Bone marrow (tissue), 2 donors: ENCODE results near the gene SPRTN.
"Not testable (repeated sequence)": the region's sequence is repeated elsewhere in the genome, so short reads cannot be mapped to it uniquely, and the experiment has no call there.

ENCODE experiments used
- DNase-seq, 2 donors: peaks; one replicate each; lab custom pipeline; 2025; lab: John Stamatoyannopoulos, UW

The SPRTN gene

GRCh38 chr1:231335663-231336602 is 2.2 kb upstream of the SPRTN start:
- no peak for DNase-seq

- DNase-seq = no peak
Measured at GRCh38 chr1:231337043-231337471, 1.0 kb upstream of the SPRTN start.

- peak; percentile 95 to 98 for DNase-seq
Measured at GRCh38 chr1:231337472-231338269, 422 bp upstream of the SPRTN start, which contains the start of gene EXOC8. Gene EXOC8 (minus strand): TSS chr1:231337852. CDS start chr1:231337745, 107 bp downstream.

DNA sequence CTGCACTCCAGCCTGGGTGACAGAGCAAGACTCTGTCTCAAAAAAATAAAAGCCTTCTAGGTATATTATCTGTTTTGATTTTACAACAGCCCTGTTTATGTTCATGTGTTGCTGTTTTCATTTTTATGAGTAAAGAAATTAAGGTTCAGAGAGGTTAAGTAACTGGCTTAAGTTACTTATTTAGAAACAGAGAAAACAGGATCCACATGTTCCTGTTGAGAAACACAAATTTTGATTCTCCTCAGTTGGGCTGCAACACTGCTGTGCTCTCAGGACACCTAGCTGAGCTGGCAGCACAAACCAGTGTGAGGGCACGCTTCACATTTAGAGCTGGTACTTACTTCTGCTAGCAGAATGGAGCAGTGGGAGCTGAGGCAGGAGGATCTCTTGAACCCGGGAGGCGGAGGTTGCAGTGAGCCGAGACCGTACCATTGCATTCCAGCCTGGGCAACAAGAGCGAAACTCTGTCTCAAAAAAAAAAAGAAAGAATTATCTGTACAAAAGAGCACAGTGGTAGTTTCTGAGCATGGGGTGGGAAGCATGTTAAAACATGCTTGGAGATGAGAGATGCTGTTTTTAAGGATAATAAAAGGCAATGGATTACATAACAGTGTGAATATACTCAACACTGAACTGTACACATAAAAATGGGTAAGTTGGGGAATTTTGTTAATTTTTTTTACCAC is 2.4 kb downstream of the SPRTN start:
- DNase-seq = no peak

- no peak for DNase-seq
Measured at GRCh38 chr1:231347961-231348360, 9.9 kb downstream of the SPRTN start.

- no peak for DNase-seq
Measured at GRCh38 chr1:231348442-231348841, 10.3 kb downstream of the SPRTN start.

GRCh38 chr1:231348856-231349255 is 10.8 kb downstream of the SPRTN start:
- not testable (repeated sequence) for DNase-seq

DNA sequence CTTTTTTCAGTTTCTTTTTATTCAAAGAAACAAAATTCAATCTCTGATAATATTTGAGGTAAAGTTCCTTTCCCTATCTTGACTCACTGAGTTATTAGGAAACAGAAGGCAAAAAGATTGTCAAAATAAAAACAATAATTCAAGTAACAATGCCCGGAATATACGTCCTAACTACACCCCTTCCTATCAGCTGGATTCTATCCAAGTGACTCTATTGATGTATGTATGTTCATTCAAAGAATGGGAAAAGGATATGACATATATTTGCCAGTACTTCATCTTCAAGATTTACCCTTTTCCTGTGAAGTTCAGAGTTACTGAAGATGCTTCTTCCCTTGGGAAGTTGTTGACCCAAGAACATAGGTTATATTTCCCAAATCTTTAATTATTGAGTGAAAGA is 13.7 kb downstream of the SPRTN start:
- no peak for DNase-seq

DNA sequence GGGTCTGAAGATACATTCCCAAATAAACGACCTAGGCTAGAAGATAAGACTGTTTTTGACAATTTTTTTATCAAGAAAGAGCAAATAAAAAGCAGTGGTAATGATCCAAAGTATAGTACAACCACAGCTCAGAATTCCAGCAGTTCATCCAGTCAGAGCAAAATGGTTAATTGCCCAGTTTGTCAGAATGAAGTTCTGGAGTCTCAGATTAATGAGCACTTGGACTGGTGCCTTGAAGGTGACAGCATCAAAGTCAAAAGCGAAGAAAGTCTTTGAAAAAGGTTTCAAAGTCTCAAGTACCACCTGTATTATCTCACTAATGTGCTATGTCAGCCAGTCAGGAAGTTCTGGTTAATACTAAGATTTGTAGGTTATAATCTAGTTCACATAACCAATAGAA is 15.0 kb downstream of the SPRTN start:
- DNase-seq = no peak

DNA sequence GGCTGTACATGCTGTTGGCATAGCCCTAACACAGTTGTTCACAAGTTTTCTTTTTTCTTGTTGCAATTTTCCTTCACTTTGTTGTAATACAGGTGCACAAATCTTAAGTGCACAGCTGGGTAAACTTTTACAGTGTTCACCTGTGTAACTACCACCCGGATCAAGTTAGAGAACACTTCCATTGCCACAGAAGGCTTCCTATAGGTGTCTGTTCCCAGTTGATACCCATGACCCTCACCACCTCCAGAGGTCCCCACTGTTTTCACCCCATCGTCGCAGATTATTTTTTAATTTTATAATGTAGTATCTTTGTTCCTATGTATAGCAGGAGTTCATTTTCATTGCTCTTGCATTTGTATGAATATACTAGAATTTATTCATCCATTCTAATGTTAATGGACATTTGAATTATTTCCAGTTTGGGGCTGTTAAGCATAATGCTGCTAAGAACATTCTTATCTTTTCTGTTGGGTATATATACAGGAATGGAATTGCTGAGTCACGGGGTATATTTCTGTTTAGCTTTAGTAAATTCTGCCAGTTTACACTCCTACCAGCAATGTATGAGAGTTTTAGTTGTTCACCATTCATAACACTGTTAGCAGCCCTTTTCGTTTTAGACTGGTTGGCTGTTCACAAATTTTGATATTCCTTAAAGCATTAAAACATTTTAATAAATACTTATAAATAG is 16.4 kb downstream of the SPRTN start:
- no peak for DNase-seq

DNA sequence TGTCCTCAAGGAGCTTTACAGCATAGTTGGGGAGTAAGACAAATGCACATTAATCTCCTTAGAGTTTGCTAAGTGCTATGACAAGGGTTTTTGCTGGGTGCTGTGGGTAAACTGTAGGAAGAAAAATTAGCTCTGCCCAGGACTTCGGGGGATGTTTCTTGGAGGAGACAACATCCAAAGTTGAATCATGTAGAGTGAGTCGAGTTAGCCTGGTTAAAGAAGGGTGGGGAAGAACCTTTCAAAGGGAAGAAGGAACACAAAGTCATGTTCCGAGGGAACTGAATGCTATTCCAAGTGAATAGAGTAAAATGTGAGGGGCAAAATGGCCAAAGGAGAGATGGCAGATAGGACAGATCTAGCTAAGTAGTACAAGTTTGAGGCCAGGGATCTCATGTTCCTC is 17.1 kb downstream of the SPRTN start:
- no peak for DNase-seq

- DNase-seq = no peak
Measured at GRCh38 chr1:231357187-231357772, 19.2 kb downstream of the SPRTN start.

DNA sequence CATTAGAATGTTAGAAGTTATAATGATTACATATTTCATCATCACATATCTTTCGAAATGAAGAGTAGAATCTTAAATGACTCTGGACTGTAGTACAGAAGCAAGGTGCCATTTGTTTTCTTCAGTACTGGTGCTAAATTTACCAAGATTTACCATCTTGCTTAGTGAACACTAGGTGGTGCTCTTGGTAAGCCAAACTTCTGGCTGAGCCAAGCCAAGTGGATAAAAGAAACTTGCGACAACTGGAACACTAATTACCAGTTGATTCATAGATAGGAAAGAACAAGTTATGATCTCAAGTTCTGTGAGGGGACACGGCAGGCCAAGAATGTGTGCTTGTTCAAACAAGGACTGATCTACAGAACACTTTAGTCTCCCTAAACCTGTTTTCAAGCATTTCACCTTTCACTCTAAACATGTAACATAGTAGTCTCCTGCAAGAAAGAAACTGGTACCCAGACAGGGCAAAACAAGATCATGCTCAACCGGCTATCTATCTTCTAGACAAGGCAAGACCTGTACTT is 19.8 kb downstream of the SPRTN start:
- peak in 1 of 2 donors; percentile 61 for DNase-seq

DNA sequence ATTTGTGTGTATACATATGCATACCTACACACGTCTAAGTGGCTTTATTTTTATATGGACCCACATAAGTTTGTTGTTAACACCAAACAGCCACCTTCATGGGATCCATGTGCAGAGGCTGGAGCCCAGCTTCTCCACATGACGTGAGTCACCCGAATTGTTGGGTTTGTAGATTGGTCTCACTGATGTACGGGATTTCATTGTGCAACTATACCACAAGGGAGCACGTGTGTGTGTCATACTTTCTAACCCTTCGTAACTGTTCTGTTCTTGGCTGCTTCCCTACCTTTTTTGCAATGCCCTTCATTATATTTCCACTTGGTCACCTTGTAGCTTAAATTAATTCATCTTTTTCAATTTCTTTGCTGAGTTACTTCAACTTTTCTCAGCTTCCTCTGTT is 21.0 kb downstream of the SPRTN start:
- no peak for DNase-seq

DNA sequence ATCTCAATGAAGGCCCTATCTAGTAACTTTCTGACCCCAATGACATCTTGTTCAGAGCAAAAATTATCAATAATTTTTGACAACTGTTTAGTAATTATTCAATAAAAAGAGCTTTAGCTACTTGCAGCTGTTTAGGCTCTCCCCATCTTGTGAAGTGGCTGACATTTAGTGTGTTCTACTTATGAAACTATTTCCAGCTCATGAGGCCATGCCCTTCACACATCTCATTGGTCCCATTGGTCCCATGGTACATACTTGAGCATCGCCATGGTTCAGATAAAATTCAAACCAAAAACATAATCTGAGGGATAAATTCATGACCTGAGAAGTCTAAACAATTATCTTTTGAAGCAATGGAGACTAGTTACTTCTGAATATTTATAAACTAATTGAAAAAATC is 24.2 kb downstream of the SPRTN start:
- no peak for DNase-seq

GRCh38 chr1:231363624-231364023 is 25.5 kb downstream of the SPRTN start:
- no peak for DNase-seq

GRCh38 chr1:231364192-231364591 is 26.1 kb downstream of the SPRTN start:
- no peak for DNase-seq

GRCh38 chr1:231369282-231369681 is 31.2 kb downstream of the SPRTN start:
- no peak for DNase-seq

- no peak for DNase-seq
Measured at GRCh38 chr1:231372501-231372900, 34.4 kb downstream of the SPRTN start.

- no peak for DNase-seq
Measured at GRCh38 chr1:231374394-231374793, 36.3 kb downstream of the SPRTN start.

- DNase-seq = no peak
Measured at GRCh38 chr1:231376101-231376500, 38.0 kb downstream of the SPRTN start.
